GM12874 (cell line): ENCODE measurements around the gene MAP1LC3B.

Experiments
- CTCF ChIP-seq: IDR thresholded peaks from 2 replicates; pipeline ENCODE4 v1.5.1; 2011; ENCODE audit warnings: low read depth, mild to moderate bottlenecking, control low read depth, low read length, moderate library complexity; ENCODE audit not compliant: insufficient read depth

MAP1LC3B gene

DNA sequence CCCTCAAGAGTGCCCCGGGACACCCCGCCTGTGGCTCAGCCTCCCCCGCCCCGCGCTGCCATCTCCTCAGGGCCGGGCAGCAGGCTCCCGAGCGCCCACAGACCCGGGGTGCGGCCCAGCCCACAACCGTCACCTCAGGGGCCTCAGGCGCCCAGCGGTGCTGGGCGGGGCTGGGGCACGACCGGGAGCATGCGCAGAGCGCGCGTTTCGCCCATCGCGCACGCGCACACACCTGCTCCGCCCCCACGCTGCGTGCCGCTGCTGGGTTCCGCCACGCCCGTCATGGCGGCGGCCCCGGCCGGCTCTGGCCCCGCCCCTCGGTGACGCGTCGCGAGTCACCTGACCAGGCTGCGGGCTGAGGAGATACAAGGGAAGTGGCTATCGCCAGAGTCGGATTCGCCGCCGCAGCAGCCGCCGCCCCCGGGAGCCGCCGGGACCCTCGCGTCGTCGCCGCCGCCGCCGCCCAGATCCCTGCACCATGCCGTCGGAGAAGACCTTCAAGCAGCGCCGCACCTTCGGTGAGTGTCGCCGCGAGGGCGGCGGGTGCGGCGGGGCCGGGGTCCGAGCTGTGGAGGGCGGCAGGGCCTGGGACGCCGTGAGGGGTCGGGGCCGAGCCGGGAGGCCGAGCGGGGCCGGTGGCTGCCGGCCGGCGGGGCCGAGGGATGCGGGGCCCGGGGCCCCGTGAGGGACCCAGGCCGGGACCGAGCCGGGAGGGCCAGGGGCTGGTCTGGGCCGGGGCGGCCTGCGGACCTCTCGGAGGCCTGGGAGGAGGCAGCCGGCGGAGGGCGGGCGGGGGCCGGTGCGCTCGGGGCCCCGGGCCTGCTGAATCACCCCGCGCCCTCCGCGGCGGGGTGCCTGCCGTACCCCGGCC lies at the start of gene MAP1LC3B:
MAP1LC3B (plus strand) TSS at position 387 of the 871 bp plus-strand sequence; CDS start at position 479, 92 bp downstream.
- no peak for TF ChIP-seq CTCF

DNA sequence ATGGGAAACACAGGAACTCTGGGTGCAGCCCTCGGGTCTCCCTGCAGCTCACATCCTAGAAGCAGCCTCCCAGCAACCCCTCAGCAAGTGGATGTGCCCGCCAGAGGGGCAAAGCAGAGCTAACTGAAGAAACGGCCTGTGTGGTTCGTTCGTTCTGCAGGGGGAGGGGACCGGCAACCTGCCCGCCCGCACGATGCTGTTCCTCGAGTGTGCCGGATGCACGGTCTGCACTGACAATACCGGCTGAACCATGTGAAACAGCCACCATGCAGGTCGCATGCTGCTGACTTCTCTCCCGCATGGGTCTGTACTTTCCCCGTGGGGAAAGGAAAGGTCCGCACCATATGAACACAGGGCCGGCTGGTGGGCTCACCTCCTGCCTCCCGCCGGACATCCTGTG lies 49.6 kb upstream of the MAP1LC3B start:
- no peak for TF ChIP-seq CTCF

DNA sequence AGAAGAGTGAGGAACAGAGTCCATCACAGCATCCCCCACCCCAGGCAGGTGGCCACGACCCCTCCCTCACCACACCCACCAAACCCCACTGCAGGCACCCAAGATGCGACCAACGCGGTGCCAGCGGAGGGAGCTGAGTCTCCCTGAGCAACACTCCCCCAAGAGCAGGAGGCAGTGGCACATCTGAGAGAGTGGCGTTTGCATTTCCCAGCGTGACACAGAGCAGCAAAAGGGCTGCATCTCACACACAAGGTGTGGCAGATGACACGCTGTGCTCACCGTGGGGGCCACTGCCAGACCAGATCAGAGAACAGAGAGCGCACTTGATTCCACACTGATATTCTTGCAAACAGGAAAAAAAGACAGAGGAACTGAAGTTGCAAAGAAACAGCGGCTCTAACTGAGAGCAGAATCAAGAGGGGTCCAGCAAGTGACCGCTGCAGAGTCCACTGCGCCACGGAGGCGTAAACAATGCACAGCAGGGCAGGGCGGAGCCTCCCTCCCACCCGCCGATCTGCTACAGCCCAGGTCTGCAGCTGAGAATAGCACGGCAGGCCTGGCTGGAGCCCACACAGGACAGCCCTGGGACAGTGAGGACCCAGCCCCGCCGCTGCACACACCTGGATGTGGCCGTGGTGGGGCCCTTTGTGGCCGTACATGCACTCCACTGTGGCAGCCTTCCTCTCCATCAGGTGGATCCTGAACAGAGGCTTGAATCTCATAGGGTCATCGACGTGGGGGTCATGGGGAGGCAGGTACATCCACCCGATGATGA lies 49.0 kb upstream of the MAP1LC3B start:
- no peak for TF ChIP-seq CTCF

GRCh38 chr16:87343753-87344050 lies 48.4 kb upstream of the MAP1LC3B start:
- TF ChIP-seq CTCF, result no peak

- no peak for TF ChIP-seq CTCF
Observed at GRCh38 chr16:87344165-87344930, 47.8 kb upstream of the MAP1LC3B start.

DNA sequence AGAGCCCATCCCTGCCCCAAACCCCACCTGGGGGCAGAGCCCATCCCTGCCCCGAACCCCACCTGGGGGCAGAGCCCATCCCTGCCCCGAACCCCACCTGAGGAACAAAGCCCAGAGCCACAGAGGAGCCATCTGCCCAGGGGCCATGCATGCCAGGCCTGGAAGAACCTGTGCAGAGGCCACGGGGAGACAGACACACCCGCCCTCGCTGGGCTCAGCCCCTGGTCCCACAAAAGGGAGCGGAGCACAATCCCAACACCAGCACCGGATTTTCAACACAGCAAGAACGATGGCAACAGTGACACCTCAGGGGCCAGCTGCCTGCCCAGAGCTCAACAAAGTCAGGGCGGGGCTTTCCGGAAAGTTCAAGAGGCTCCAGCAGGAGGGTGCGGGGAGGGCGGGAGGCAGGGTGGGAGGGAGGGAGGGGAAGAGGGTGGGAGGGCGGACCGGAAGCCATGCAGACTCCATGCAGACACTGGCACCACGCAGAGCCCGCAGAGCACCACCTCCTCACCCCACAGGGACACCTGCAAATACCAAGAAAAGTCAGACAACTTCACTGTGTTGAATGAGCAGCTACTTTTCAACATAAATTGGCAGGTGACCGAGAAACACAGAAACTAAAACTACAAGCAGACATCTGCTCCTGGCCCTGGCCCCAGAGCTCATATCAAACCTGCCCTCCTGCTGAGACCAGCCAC lies 47.1 kb upstream of the MAP1LC3B start:
- TF ChIP-seq CTCF, result no peak
